SU-DHL-6 (cell line): ENCODE results near the gene TSSK3.

Experiments used
- H2AFZ ChIP-seq: fragments of 200-600 bp; sonication (generic); 2 replicates; pipeline ENCODE4 v1.6.1; 2014; ENCODE audit warnings: low read depth, mild to moderate bottlenecking, moderate library complexity, mixed read lengths, antibody characterized with exemption, low read length; ENCODE audit not compliant: severe bottlenecking
- H3F3A ChIP-seq: fragments of 200-600 bp; shearing (Covaris generic); 2 replicates; pipeline ENCODE4 v1.6.0; 2016; ENCODE audit warnings: antibody characterized with exemption, mild to moderate bottlenecking; ENCODE audit not compliant: insufficient read depth
- H3K27ac ChIP-seq: fragments of 200-600 bp; sonication (generic); 2 replicates; pipeline ENCODE4 v1.5.1; 2016; ENCODE audit warnings: low read depth, mild to moderate bottlenecking, low read length, moderate library complexity, mixed read lengths
- H3K27me3 ChIP-seq: fragments of 200-600 bp; sonication (generic), shearing (Covaris generic); 2 replicates; pipeline ENCODE4 v1.6.0; 2014; ENCODE audit warnings: mild to moderate bottlenecking, low read length
- H3K36me3 ChIP-seq: fragments of 200-600 bp; sonication (generic); 2 replicates; pipeline ENCODE4 v1.6.1; 2014; ENCODE audit warnings: mild to moderate bottlenecking, low read length, mixed read lengths
- H3K4me2 ChIP-seq: fragments of 300-600, 200-600 bp; shearing (Covaris generic), sonication (generic); 2 replicates; pipeline ENCODE4 v1.6.0; 2014; ENCODE audit warnings: low read length, low read depth, mild to moderate bottlenecking; ENCODE audit not compliant: poor library complexity, severe bottlenecking
- H3K4me3 ChIP-seq: fragments of 200-600 bp; sonication (generic); 2 replicates; pipeline ENCODE4 v1.5.1; 2014; ENCODE audit warnings: antibody characterized with exemption, low read length, mild to moderate bottlenecking, mixed read lengths; ENCODE audit not compliant: insufficient read depth, poor library complexity, severe bottlenecking
- H3K79me2 ChIP-seq: fragments of 200-600 bp; sonication (generic); 2 replicates; pipeline ENCODE4 v1.6.1; 2014; ENCODE audit warnings: mild to moderate bottlenecking, low read length, moderate library complexity; ENCODE audit not compliant: insufficient read depth
- H3K9ac ChIP-seq: fragments of 200-600 bp; sonication (generic); 2 replicates; pipeline ENCODE4 v1.7.0; 2014; ENCODE audit warnings: mild to moderate bottlenecking, low read length
- H3K9me2 ChIP-seq: fragments of 200-600 bp; sonication (generic); replicated peaks from 2 replicates; pipeline ENCODE4 v1.6.1; 2014; ENCODE audit warnings: low read length; ENCODE audit not compliant: insufficient read depth
- H3K9me3 ChIP-seq: fragments of 200-600 bp; sonication (generic); 2 replicates; pipeline ENCODE4 v1.6.1; 2014; ENCODE audit warnings: low read length, mixed read lengths; ENCODE audit not compliant: insufficient read depth
- H4K20me1 ChIP-seq: fragments of 200-600 bp; sonication (generic); 2 replicates; pipeline ENCODE4 v1.6.1; 2014; ENCODE audit warnings: low read depth, mild to moderate bottlenecking, antibody characterized with exemption, low read length, moderate library complexity, mixed read lengths
- CTCF ChIP-seq: fragments of 200-600 bp; sonication (generic); IDR thresholded peaks from one replicate; pipeline ENCODE4 v1.5.1; 2017; ENCODE audit warnings: antibody characterized with exemption, mild to moderate bottlenecking, low read length, moderate library complexity; ENCODE audit not compliant: insufficient read depth, poor library complexity, severe bottlenecking
- EZH2phosphoT487 ChIP-seq: fragments of 200-600 bp; sonication (generic), shearing (Covaris generic); conservative IDR thresholded peaks from 2 replicates; pipeline ENCODE4 v1.6.1; 2018; ENCODE audit warnings: mild to moderate bottlenecking, antibody characterized with exemption, low read length, moderate library complexity, mixed read lengths

Gene TSSK3

GRCh38 chr1:32335535-32335789 is 26.9 kb upstream of the TSSK3 start:
- H3K79me2 ChIP-seq, result peaks cover 10% of the 10 kb centered on the region; the same call in 1 of the 2 replicates
- no peak overlapping the region for H2AFZ ChIP-seq
- peaks cover 39% of the 10 kb centered on the region for H3F3A ChIP-seq
- no peaks in the 10 kb centered on the region for H3K9me3 ChIP-seq
- no peaks in the 10 kb centered on the region for H3K9me2 ChIP-seq
- no peaks in the 10 kb centered on the region for H4K20me1 ChIP-seq
- TF ChIP-seq CTCF, result no peak
- TF ChIP-seq EZH2phosphoT487, result no peak
- no peaks in the 10 kb centered on the region; the same call in 1 of the 2 replicates for H3K36me3 ChIP-seq
- H3K9ac ChIP-seq, result peak overlapping the region; percentile 66
- H3K4me2 ChIP-seq, result peak overlapping the region; percentile 62
- H3K4me3 ChIP-seq, result peak overlapping the region; percentile 91
- H3K27ac ChIP-seq, result peak overlapping the region; percentile 68
- no peaks in the 10 kb centered on the region for H3K27me3 ChIP-seq

- Histone ChIP-seq H2AFZ (no peak within 1 kb of the TSS), H3K27ac (peak within 1 kb of the TSS; percentile 68), H3K4me3 (peak within 1 kb of the TSS; percentile 91), H3K79me2 (peaks cover 10% of the 10 kb centered on the region; the same call in 1 of the 2 replicates), H4K20me1 (no peaks in the 10 kb centered on the region), H3K9me3 (no peaks in the 10 kb centered on the region), H3F3A (peaks cover 39% of the 10 kb centered on the region), H3K9me2 (no peaks in the 10 kb centered on the region), H3K27me3 (no peaks in the 10 kb centered on the region), H3K9ac (peak within 1 kb of the TSS; percentile 66), H3K4me2 (peak within 1 kb of the TSS; percentile 62), H3K36me3 (no peaks in the 10 kb centered on the region; the same call in 1 of the 2 replicates)
- TF ChIP-seq EZH2phosphoT487 (no peak), CTCF (no peak)
Measured at GRCh38 chr1:32335790-32336590, 26.3 kb upstream of the TSSK3 start, which contains the start of gene MARCKSL1. MARCKSL1 (minus strand) TSS chr1:32336233; CDS start chr1:32336033, 200 bp downstream.

GRCh38 chr1:32336591-32336932 is 25.8 kb upstream of the TSSK3 start:
- Histone ChIP-seq H3K4me2 (peak overlapping the region; percentile 62), H3F3A (peaks cover 33% of the 10 kb centered on the region), H2AFZ (no peak overlapping the region), H3K9me3 (no peaks in the 10 kb centered on the region), H3K36me3 (no peaks in the 10 kb centered on the region; the same call in 1 of the 2 replicates), H3K79me2 (peaks cover 10% of the 10 kb centered on the region; the same call in 1 of the 2 replicates), H3K27ac (no peak overlapping the region), H3K9ac (0 out of 2 replicates have a peak overlapping the region, but pooled peaks have one; percentile 66), H4K20me1 (no peaks in the 10 kb centered on the region), H3K4me3 (no peak overlapping the region), H3K9me2 (no peaks in the 10 kb centered on the region), H3K27me3 (no peaks in the 10 kb centered on the region)
- TF ChIP-seq CTCF, result no peak
- no peak for TF ChIP-seq EZH2phosphoT487
